ENCODE data around the gene RPL7L1. TPM values are rescaled to one million over a fixed set of nuclear protein-coding genes. Genes with fewer than 3 reads are reported as not detected.

Gene RPL7L1
- total and polyA plus RNA-seq, 2 of the 13 experiments (the other 11 are each of a cell fraction or from before 2014, with no cell fraction given) = 51.6 to 179 TPM

DNA sequence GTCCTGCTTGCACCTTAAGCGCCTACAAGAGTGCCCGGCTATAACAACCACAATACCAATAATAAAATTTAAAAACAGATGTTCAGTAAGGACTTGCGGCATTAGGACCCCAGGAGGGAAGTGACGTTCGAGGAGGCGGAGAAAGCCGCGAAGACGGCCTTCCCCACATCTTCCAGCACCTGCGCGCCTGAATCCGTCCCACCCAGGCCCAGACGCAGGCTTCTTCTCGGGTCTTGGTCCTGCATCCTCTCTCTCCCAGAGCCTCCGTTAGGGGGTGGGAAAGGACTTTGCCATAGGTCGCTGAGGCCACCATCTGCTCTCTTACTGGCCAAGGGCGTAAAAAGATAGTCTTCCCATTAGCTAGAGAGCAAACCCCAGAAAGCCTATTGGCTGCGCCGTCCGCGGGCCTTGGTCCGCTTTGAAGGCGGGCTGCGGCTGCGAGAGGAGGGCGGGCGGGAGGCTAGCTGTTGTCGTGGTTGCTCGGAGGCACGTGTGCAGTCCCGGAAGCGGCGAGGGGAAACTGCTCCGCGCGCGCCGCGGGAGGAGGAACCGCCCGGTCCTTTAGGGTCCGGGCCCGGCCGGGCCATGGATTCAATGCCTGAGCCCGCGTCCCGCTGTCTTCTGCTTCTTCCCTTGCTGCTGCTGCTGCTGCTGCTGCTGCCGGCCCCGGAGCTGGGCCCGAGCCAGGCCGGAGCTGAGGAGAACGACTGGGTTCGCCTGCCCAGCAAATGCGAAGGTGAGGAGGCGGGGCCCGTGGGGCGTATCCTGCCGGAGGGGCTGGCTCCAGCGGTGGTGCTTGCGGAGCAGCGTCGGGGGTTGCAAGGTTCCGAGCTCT, 49.8 kb downstream of the RPL7L1 start, which contains the start of gene CNPY3 (continued):
- TF ChIP-seq, protein P1, sequence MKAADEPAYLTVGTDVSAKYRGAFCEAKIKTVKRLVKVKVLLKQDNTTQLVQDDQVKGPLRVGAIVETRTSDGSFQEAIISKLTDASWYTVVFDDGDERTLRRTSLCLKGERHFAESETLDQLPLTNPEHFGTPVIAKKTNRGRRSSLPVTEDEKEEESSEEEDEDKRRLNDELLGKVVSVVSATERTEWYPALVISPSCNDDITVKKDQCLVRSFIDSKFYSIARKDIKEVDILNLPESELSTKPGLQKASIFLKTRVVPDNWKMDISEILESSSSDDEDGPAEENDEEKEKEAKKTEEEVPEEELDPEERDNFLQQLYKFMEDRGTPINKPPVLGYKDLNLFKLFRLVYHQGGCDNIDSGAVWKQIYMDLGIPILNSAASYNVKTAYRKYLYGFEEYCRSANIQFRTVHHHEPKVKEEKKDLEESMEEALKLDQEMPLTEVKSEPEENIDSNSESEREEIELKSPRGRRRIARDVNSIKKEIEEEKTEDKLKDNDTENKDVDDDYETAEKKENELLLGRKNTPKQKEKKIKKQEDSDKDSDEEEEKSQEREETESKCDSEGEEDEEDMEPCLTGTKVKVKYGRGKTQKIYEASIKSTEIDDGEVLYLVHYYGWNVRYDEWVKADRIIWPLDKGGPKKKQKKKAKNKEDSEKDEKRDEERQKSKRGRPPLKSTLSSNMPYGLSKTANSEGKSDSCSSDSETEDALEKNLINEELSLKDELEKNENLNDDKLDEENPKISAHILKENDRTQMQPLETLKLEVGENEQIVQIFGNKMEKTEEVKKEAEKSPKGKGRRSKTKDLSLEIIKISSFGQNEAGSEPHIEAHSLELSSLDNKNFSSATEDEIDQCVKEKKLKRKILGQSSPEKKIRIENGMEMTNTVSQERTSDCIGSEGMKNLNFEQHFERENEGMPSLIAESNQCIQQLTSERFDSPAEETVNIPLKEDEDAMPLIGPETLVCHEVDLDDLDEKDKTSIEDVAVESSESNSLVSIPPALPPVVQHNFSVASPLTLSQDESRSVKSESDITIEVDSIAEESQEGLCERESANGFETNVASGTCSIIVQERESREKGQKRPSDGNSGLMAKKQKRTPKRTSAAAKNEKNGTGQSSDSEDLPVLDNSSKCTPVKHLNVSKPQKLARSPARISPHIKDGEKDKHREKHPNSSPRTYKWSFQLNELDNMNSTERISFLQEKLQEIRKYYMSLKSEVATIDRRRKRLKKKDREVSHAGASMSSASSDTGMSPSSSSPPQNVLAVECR (CRISPR knock-in tag; IDR thresholded peaks at IDR 0.05; ENCODE audit: borderline replicate concordance) = peak; percentile 100
- TF ChIP-seq ZNF530 (CRISPR knock-in tag; IDR thresholded peaks at IDR 0.05; ENCODE audit: low read depth) (peak; percentile 84; the same call in 1 of the 2 replicates), MXD4 (CRISPR knock-in tag; IDR thresholded peaks at IDR 0.05) (peak; percentile 99), ZNF460 (CRISPR knock-in tag; IDR thresholded peaks at IDR 0.05; ENCODE audit: borderline replicate concordance) (no peak), POLR2G (IDR thresholded peaks at IDR 0.05; ENCODE audit: low read depth, low read length) (peak; percentile 84), KLF6 (CRISPR knock-in tag; IDR thresholded peaks at IDR 0.05) (peak; percentile 98), MTA1 (CRISPR knock-in tag; IDR thresholded peaks at IDR 0.05; ENCODE audit: borderline replicate concordance) (peak; percentile 90; the same call in 1 of the 2 replicates), ZNF12 (CRISPR knock-in tag; IDR thresholded peaks at IDR 0.05) (peak; percentile 12; the same call in 1 of the 2 replicates), THAP11 (CRISPR knock-in tag; IDR thresholded peaks at IDR 0.05) (peak; percentile 86), MBNL3 (CRISPR knock-in tag; conservative IDR thresholded peaks at IDR 0.05) (no peak), BATF2 (CRISPR knock-in tag; IDR thresholded peaks at IDR 0.05) (peak; percentile 99), TBX2 (CRISPR knock-in tag; IDR thresholded peaks at IDR 0.05; ENCODE audit: borderline replicate concordance) (peak; percentile 96), FOXJ3 (CRISPR knock-in tag; IDR thresholded peaks at IDR 0.05; ENCODE audit: borderline replicate concordance) (peak; percentile 75), KDM3A (CRISPR knock-in tag; IDR thresholded peaks at IDR 0.05; ENCODE audit: low read depth) (peak; percentile 85; the same call in 1 of the 2 replicates), ZIK1 (CRISPR knock-in tag; IDR thresholded peaks at IDR 0.05; ENCODE audit: borderline replicate concordance, low read depth) (peak; percentile 87; the same call in 1 of the 2 replicates), ZNF326 (CRISPR knock-in tag; IDR thresholded peaks at IDR 0.05; ENCODE audit: borderline replicate concordance) (no peak), EED (CRISPR knock-in tag; IDR thresholded peaks at IDR 0.05) (peak; percentile 81), HDAC1 (CRISPR knock-in tag; IDR thresholded peaks at IDR 0.05) (peak; percentile 96), ZNF639 (CRISPR knock-in tag; conservative IDR thresholded peaks at IDR 0.05) (peak; percentile 89), SOX13 (IDR thresholded peaks at IDR 0.05) (peak; percentile 35), SOX13 (CRISPR knock-in tag; conservative IDR thresholded peaks at IDR 0.05 in 1 of 2, IDR thresholded peaks at IDR 0.05 in 1 of 2) (peak in 1 of 2 experiments; percentile 62; a peak in 1 of 4 replicates), ZNF496 (CRISPR knock-in tag; IDR thresholded peaks at IDR 0.05; ENCODE audit: insufficient replicate concordance) (no peak)
